Measurements from ENCODE around the gene EPYC. TPM values are rescaled to one million over a fixed set of nuclear protein-coding genes. Genes with fewer than 3 reads are reported as not detected.

The EPYC gene
- not detected in 2 replicates for total RNA-seq

DNA sequence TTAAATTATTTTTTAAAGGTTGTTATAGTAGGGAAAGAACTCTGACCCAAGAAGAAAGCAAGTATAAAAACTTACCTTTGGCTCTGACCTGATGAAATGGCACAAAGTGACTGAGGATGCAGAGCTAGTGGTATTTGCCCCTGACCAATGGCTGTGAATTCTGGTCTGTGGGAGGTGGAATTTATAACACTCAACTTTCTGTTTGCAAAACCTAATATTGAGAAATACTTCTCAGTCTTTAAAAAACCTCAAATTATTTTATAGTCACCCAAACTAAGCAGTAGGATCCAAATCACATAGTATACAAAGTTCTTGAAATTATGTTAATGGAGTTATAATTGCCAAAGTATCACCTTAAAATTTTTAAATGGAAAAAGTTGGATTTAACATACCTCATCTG, at the start of gene EPYC:
EPYC (minus strand) TSS at position 101 of the 400 bp plus-strand sequence. CDS start 2,407 bp downstream, outside the sequence.

GRCh38 chr12:90954921-90955320, 49.9 kb downstream of the EPYC start, which contains the start of gene CCER1:
Gene CCER1, minus strand, starts transcription at chr12:90955176. Its CDS starts 434 bp downstream, at chr12:90954742.

Other genes with a start within 250 kb of the EPYC start
- not detected in 2 replicates for gene CCER1, start 49.8 kb downstream of the EPYC start, total RNA-seq
- gene KERA, start 53.1 kb upstream of the EPYC start, total RNA-seq, result not detected in 2 replicates
- gene LUM, start 106.5 kb upstream of the EPYC start, total RNA-seq, result 56.2 and 67.2 TPM in 2 replicates
- gene DCN, start 177.8 kb upstream of the EPYC start, total RNA-seq, result 255 and 956 TPM in 2 replicates

Data from subcutaneous preadipocyte (primary cell).